K562 (cell line): ENCODE measurements around the gene ELOVL2. TPM values are rescaled to one million over a fixed set of nuclear protein-coding genes. Genes with fewer than 3 reads are reported as not detected.

Experiments used
- ARID3A ChIP-seq: IDR thresholded peaks from 2 replicates; pipeline ENCODE4 v1.6.1; 2012; ENCODE audit warnings: low read depth, low read length, improper control_type of control experiment, borderline replicate concordance
- ATF3 ChIP-seq, 2 experiments: fragments of 450-650 bp in 1 of 2; sonication (generic) in 1 of 2; formaldehyde crosslinking in 1 of 2; IDR thresholded peaks in 1 of 2; conservative IDR thresholded peaks in 1 of 2; 2 replicates each; pipeline versions ENCODE4 v1.6.1 to v1.8.1; 2016 to 2023; ENCODE audit warnings: mild to moderate bottlenecking in 2 of 2, moderate library complexity in 2 of 2, inconsistent platforms in 1 of 2, missing genetic modification reagents in 1 of 2
- CCNT2 ChIP-seq: IDR thresholded peaks from 2 replicates; pipeline ENCODE4 v1.6.1; 2011; ENCODE audit warnings: borderline replicate concordance, low read depth, mild to moderate bottlenecking, moderate library complexity, mixed read lengths, low read length; ENCODE audit not compliant: insufficient read length; ENCODE audit errors: extremely low read depth
- DPF2 ChIP-seq: fragments of 450-650 bp; IDR thresholded peaks from 2 replicates; pipeline ENCODE4 v1.6.1; 2016
- ELF1 ChIP-seq: fragments of 200-800 bp; sonication (Bioruptor generic); IDR thresholded peaks from 2 replicates; pipeline ENCODE4 v1.6.1; 2016; ENCODE audit warnings: missing genetic modification characterization, missing compliant biosample characterization
- ESRRA ChIP-seq: fragments of 450-650 bp; IDR thresholded peaks from 2 replicates; pipeline ENCODE4 v1.6.1; 2014; ENCODE audit warnings: low read depth, mild to moderate bottlenecking, moderate library complexity, borderline replicate concordance
- EWSR1 ChIP-seq: fragments of 450-650 bp; IDR thresholded peaks from 2 replicates; pipeline ENCODE4 v1.6.1; 2018; ENCODE audit warnings: borderline replicate concordance, mild to moderate bottlenecking, low read depth, moderate library complexity; ENCODE audit not compliant: partially characterized antibody
- JUND ChIP-seq, 2 experiments: IDR thresholded peaks; 2 replicates in 1 of 2; 3 replicates in 1 of 2; pipeline ENCODE4 v1.6.1; 2011; ENCODE audit warnings: borderline replicate concordance in 2 of 2, low read depth in 2 of 2, low read length in 2 of 2, improper control_type of control experiment in 1 of 2, missing biosample characterization in 1 of 2, missing genetic modification characterization in 1 of 2, missing genetic modification reagents in 1 of 2
- L3MBTL2 ChIP-seq: fragments of 450-650 bp; IDR thresholded peaks from 2 replicates; pipeline ENCODE4 v1.6.1; 2016; ENCODE audit warnings: mild to moderate bottlenecking, moderate library complexity
- MEIS2 ChIP-seq: fragments of 450-650 bp; IDR thresholded peaks from 2 replicates; pipeline ENCODE4 v1.6.1; 2014; ENCODE audit warnings: mild to moderate bottlenecking; ENCODE audit not compliant: partially characterized antibody
- NUFIP1 ChIP-seq: fragments of 450-650 bp; IDR thresholded peaks from 2 replicates; pipeline ENCODE4 v1.6.1; 2018; ENCODE audit not compliant: partially characterized antibody
- THAP7 ChIP-seq: fragments of 250-450 bp; sonication (Bioruptor Pico); IDR thresholded peaks from 2 replicates; pipeline ENCODE4 v1.5.0; 2021
- TRIM24 ChIP-seq, 2 experiments: fragments of 450-650 bp; IDR thresholded peaks; 2 replicates each; pipeline ENCODE4 v1.6.1; 2016
- ZNF282 ChIP-seq: sonication (generic); formaldehyde crosslinking; IDR thresholded peaks from 2 replicates; pipeline ENCODE4 v1.8.1; 2023; ENCODE audit warnings: missing genetic modification reagents
- ZNF407 ChIP-seq: fragments of 450-650 bp; IDR thresholded peaks from 2 replicates; pipeline ENCODE4 v1.6.1; 2016; ENCODE audit warnings: low read depth
- polyA plus RNA-seq, 8 experiments: library from polyadenylated mRNA; depleted of rRNA in 4 of 8; stranded (reverse) in 5 of 8; unstranded in 3 of 8; fragments of >200 nt; fragmentation: Nextera tagmentation in 2 of 8; fragmentation: Illumina TruSeq in 1 of 8; extraction: Ambion mirVana in 2 of 8; extraction: Trizol in 1 of 8; gene quantifications; 2 replicates each; pipeline versions ENCODE4 v1.2.1 to v1.2.3, GENCODE V29; 2011 to 2014; ENCODE audit warnings: inconsistent platforms in 1 of 8, missing spikeins in 1 of 8
- total RNA-seq, 7 experiments: library from RNA; depleted of rRNA in 6 of 7; stranded (reverse); fragments of >200 nt in 6 of 7; fragmentation: Illumina TruSeq in 2 of 7; extraction: Trizol in 2 of 7; gene quantifications; 2 replicates each; pipeline versions ENCODE4 v1.2.1 to v1.2.3, GENCODE V29; 2011 to 2021; ENCODE audit warnings: low replicate concordance in 1 of 7

Gene ELOVL2
- total and polyA plus RNA-seq, 9 of the 15 experiments (the other 6 are each of a cell fraction or from before 2014, with no cell fraction given) = 0.05 to 0.96 (median 0.31) TPM

- no peak for TF ChIP-seq ZNF407
- TF ChIP-seq ELF1 (tag) = 0 out of 2 replicates have a peak, but pooled peaks have one; percentile 25
- 0 out of 2 replicates have a peak, but pooled peaks have one; percentile 12 for TF ChIP-seq L3MBTL2
- peak; percentile 34; the same call in 1 of the 2 replicates for TF ChIP-seq ATF3 (IDR thresholded peaks at IDR 0.05)
- TF ChIP-seq ATF3 (CRISPR knock-in tag; conservative IDR thresholded peaks at IDR 0.05) = no peak
- TF ChIP-seq CCNT2 = no peak
- TF ChIP-seq THAP7 (CRISPR knock-in tag) = no peak
- TF ChIP-seq NUFIP1 = no peak
- 0 out of 4 replicates have a peak, but pooled peaks of 1 of the 2 experiments have one; percentile 8 for TF ChIP-seq TRIM24 (IDR thresholded peaks at IDR 0.05)
- TF ChIP-seq MEIS2 = peak; percentile 6
- no peak for TF ChIP-seq JUND (IDR thresholded peaks at IDR 0.05; ENCODE audit: borderline replicate concordance, low read depth, low read length)
- TF ChIP-seq JUND (tag; IDR thresholded peaks at IDR 0.05; ENCODE audit: borderline replicate concordance, low read depth, low read length) = peak; percentile 63; the same call in 2 of the 3 replicates
- TF ChIP-seq EWSR1 = no peak
- no peak for TF ChIP-seq ARID3A
- TF ChIP-seq ZNF282 = no peak
- TF ChIP-seq DPF2 = peak; percentile 77
- peak; percentile 35; the same call in 1 of the 2 replicates for TF ChIP-seq ESRRA
These were observed 25.7 kb upstream of the ELOVL2 start (continued) for GRCh38 chr6:11069760-11070159.
